Endothelial cell of umbilical vein (primary cell): ENCODE data around the gene KLC1. TPM values are rescaled to one million over a fixed set of nuclear protein-coding genes. Genes with fewer than 3 reads are reported as not detected.

Source experiments
- BruUV-seq: library from RNA; stranded (reverse); fragments of 400-500 nt; replicated peaks from 2 replicates; lab custom pipeline; 2021; lab: Mats Ljungman, UMichigan
- CTCF ChIA-PET: fragments of 300-600, 350-600 bp; sonication (Branson Sonifier 250); formaldehyde crosslinking; loops from one replicate; lab custom pipeline; 2021; ENCODE audit warnings: antibody characterized with exemption, inconsistent platforms; lab: Charles Lee
- POLR2A ChIA-PET: fragments of 300-600, 350-600 bp; sonication (Branson Sonifier 250); formaldehyde crosslinking; loops from one replicate; lab custom pipeline; 2021; ENCODE audit warnings: antibody characterized with exemption, inconsistent platforms; lab: Charles Lee
- DNase-seq: peaks from one replicate; pipeline ENCODE4 v3.0.0-alpha.2; 2011; ENCODE audit warnings: low read depth, low spot score
- FAIRE-seq: peaks from 2 replicates; lab custom pipeline; 2011; peaks lifted over from hg19 to GRCh38; lab: Jason Lieb, UNC
- H2AFZ ChIP-seq: 2 replicates; pipeline ENCODE4 v1.6.0; 2012; ENCODE audit warnings: low read depth, low read length, control low read depth, inconsistent platforms
- H3K27ac ChIP-seq: 2 replicates; pipeline ENCODE4 v1.5.1; 2011; ENCODE audit warnings: low read depth, mild to moderate bottlenecking, control low read depth, low read length, moderate library complexity; ENCODE audit not compliant: insufficient read depth
- H3K27me3 ChIP-seq, 2 experiments: 2 replicates each; pipeline versions ENCODE4 v1.6.0 to v1.6.1; 2011; ENCODE audit warnings: low read length in 2 of 2, mixed read lengths in 1 of 2; ENCODE audit not compliant: control insufficient read depth in 2 of 2, insufficient read depth in 2 of 2
- H3K36me3 ChIP-seq, 2 experiments: 2 replicates in 1 of 2; 3 replicates in 1 of 2; pipeline ENCODE4 v1.5.1; 2011; ENCODE audit warnings: low read length in 2 of 2, mild to moderate bottlenecking in 1 of 2, moderate library complexity in 1 of 2; ENCODE audit not compliant: control insufficient read depth in 2 of 2, insufficient read depth in 2 of 2; ENCODE audit errors: extremely low read depth in 1 of 2
- H3K4me1 ChIP-seq: 3 replicates; pipeline ENCODE4 v1.5.1; 2011; ENCODE audit warnings: mild to moderate bottlenecking, low read length; ENCODE audit not compliant: control insufficient read depth, insufficient read depth; ENCODE audit errors: extremely low read depth
- H3K4me2 ChIP-seq: 2 replicates; pipeline ENCODE4 v1.6.1; 2011; ENCODE audit warnings: low read length, control low read depth, mixed read lengths; ENCODE audit not compliant: insufficient read depth
- H3K4me3 ChIP-seq, 3 experiments: fragments of 200-600 bp in 1 of 3; sonication (generic), shearing (Covaris generic) in 1 of 3; replicated peaks in 1 of 3; 2 replicates each; pipeline ENCODE4 v1.5.1; 2011 to 2016; ENCODE audit warnings: control low read depth in 3 of 3, low read length in 3 of 3, mild to moderate bottlenecking in 2 of 3, inconsistent platforms in 1 of 3, low read depth in 1 of 3, moderate library complexity in 1 of 3; ENCODE audit not compliant: insufficient read depth in 1 of 3
- H3K79me2 ChIP-seq: 2 replicates; pipeline ENCODE4 v1.6.0; 2012; ENCODE audit warnings: low read length, inconsistent platforms; ENCODE audit not compliant: control insufficient read depth, insufficient read depth
- H3K9ac ChIP-seq: replicated peaks from 2 replicates; pipeline ENCODE3; 2011; ENCODE audit warnings: low read length, control low read depth; ENCODE audit not compliant: insufficient read depth; ENCODE audit errors: extremely low read depth
- H3K9me1 ChIP-seq: replicated peaks from 3 replicates; pipeline ENCODE4 v1.6.0; 2011; ENCODE audit warnings: mild to moderate bottlenecking, low read length; ENCODE audit not compliant: control insufficient read depth, insufficient read depth; ENCODE audit errors: extremely low read depth
- H3K9me3 ChIP-seq: replicated peaks from 2 replicates; pipeline ENCODE4 v1.5.1; 2012; ENCODE audit warnings: low read length, inconsistent platforms; ENCODE audit not compliant: control insufficient read depth, insufficient read depth
- H4K20me1 ChIP-seq: replicated peaks from 2 replicates; pipeline ENCODE3; 2011; ENCODE audit warnings: mild to moderate bottlenecking, low read length; ENCODE audit not compliant: control insufficient read depth, insufficient read depth; ENCODE audit errors: extremely low read depth
- CTCF ChIP-seq, 2 donors: IDR thresholded peaks; 1 replicate in 1 of 2; 2 replicates in 1 of 2; pipeline ENCODE4 v1.5.1; 2011; ENCODE audit warnings: low read length in 2 of 2, mild to moderate bottlenecking in 2 of 2, moderate library complexity in 2 of 2, control low read depth in 1 of 2, inconsistent platforms in 1 of 2, low read depth in 1 of 2; ENCODE audit not compliant: insufficient read depth in 1 of 2; ENCODE audit errors: extremely low read depth in 1 of 2
- EZH2 ChIP-seq: IDR thresholded peaks from 2 replicates; pipeline ENCODE4 v1.6.1; 2012; ENCODE audit warnings: borderline replicate concordance, low read depth, mild to moderate bottlenecking, moderate library complexity, low read length, inconsistent platforms; ENCODE audit not compliant: severe bottlenecking
- FOS ChIP-seq: IDR thresholded peaks from 2 replicates; pipeline ENCODE4 v1.6.1; 2011; ENCODE audit warnings: mild to moderate bottlenecking, low read length, moderate library complexity, borderline replicate concordance; ENCODE audit not compliant: insufficient read depth
- GATA2 ChIP-seq: IDR thresholded peaks from 2 replicates; pipeline ENCODE4 v1.7.0; 2011; ENCODE audit warnings: low read depth, mild to moderate bottlenecking, moderate library complexity, mixed read lengths, low read length; ENCODE audit not compliant: insufficient read length, insufficient read depth
- JUN ChIP-seq: IDR thresholded peaks from 2 replicates; pipeline ENCODE4 v1.6.1; 2011; ENCODE audit warnings: borderline replicate concordance, low read depth; ENCODE audit not compliant: insufficient read length, insufficient read depth
- MYC ChIP-seq: IDR thresholded peaks from one replicate; pipeline ENCODE4 v1.6.1; 2011; ENCODE audit warnings: mild to moderate bottlenecking, low read depth, low read length
- POLR2A ChIP-seq: IDR thresholded peaks from 2 replicates; pipeline ENCODE4 v1.6.1; 2012; ENCODE audit warnings: low read depth, mild to moderate bottlenecking, control low read depth, low read length
- POLR2AphosphoS5 ChIP-seq: IDR thresholded peaks from 2 replicates; pipeline ENCODE4 v1.6.1; 2012; ENCODE audit warnings: low read depth, mild to moderate bottlenecking, control low read depth, low read length, moderate library complexity; ENCODE audit not compliant: insufficient read depth
- dilution Hi-C: fragments of 300-500 bp; cut with MboI; formaldehyde crosslinking; loops from one replicate; pipeline ENCODE4 v1.15.0; 2019; ENCODE audit warnings: low sequenced_read_pairs; ENCODE audit not compliant: extremely low pct_ligation_motif_present
- intact Hi-C: fragments of 100-400 bp; cut with micrococcal nuclease; formaldehyde crosslinking; loops from one replicate; pipeline ENCODE4 v1.10.0; 2022
- polyA plus RNA-seq, 4 experiments: library from polyadenylated mRNA; depleted of rRNA in 3 of 4; stranded (reverse) in 3 of 4; unstranded in 1 of 4; fragments of >200 nt; gene quantifications; 2 replicates each; pipeline versions ENCODE4 v1.2.1 to v1.2.3, GENCODE V29; 2011 to 2012; ENCODE audit warnings: missing spikeins in 1 of 4
- total RNA-seq: library from RNA; stranded (reverse); gene quantifications from 2 replicates; pipeline ENCODE4 v1.2.3, GENCODE V29; 2021
- TF ChIP-seq, protein P1 (sequence below): IDR thresholded peaks from 2 replicates; pipeline ENCODE4 v1.6.1; 2011; ENCODE audit not compliant: insufficient read depth, insufficient read length

KLC1 gene
- total and polyA plus RNA-seq, 2 donors (not counting 3 experiments of a cell fraction or from before 2014, with no cell fraction given): 124 to 233 TPM

GRCh38 chr14:103705118-103705503 lies 76.1 kb downstream of the KLC1 start:
- H3K27me3 ChIP-seq: no peaks in the 10 kb centered on the region
- H3K4me3 ChIP-seq: no peak overlapping the region
- BruUV-seq: no TSS peak
- peaks cover 35% of the 10 kb centered on the region for H3K4me1 ChIP-seq
- ChIA-PET CTCF (interaction anchor here (0.8 to 3.1 kb wide), 6 partner anchors 10 to 209 kb away, joined by 3 to 10 read pairs (median 4); partner anchors contain the start of genes XRCC3 and ZFYVE21), POLR2A (no interaction called here)
- H3K4me2 ChIP-seq: peak overlapping the region; percentile 23
- dilution Hi-C loops: no loop called here
- no peaks in the 10 kb centered on the region for H3K9me1 ChIP-seq
- peak overlapping the region; percentile 27 for H3K9ac ChIP-seq
- peak; percentile 86 for DNase-seq
- peak; percentile 92 for FAIRE-seq
- peak overlapping the region; percentile 77 for H3K27ac ChIP-seq
- intact Hi-C loops: loop anchor here (1.0 kb wide), 1 partner anchor 10 kb away; the partner anchor contains the start of genes XRCC3 and ZFYVE21
- no peaks in the 10 kb centered on the region for H3K79me2 ChIP-seq
- peaks cover 0 to 16% of the 10 kb centered on the region in 2 experiments for H3K36me3 ChIP-seq
- no peaks in the 10 kb centered on the region for H4K20me1 ChIP-seq
- H2AFZ ChIP-seq: no peak overlapping the region
- H3K9me3 ChIP-seq: no peaks in the 10 kb centered on the region
- TF ChIP-seq, protein P1, sequence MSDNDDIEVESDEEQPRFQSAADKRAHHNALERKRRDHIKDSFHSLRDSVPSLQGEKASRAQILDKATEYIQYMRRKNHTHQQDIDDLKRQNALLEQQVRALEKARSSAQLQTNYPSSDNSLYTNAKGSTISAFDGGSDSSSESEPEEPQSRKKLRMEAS: peak; percentile 8
- TF ChIP-seq POLR2AphosphoS5: no peak

DNA sequence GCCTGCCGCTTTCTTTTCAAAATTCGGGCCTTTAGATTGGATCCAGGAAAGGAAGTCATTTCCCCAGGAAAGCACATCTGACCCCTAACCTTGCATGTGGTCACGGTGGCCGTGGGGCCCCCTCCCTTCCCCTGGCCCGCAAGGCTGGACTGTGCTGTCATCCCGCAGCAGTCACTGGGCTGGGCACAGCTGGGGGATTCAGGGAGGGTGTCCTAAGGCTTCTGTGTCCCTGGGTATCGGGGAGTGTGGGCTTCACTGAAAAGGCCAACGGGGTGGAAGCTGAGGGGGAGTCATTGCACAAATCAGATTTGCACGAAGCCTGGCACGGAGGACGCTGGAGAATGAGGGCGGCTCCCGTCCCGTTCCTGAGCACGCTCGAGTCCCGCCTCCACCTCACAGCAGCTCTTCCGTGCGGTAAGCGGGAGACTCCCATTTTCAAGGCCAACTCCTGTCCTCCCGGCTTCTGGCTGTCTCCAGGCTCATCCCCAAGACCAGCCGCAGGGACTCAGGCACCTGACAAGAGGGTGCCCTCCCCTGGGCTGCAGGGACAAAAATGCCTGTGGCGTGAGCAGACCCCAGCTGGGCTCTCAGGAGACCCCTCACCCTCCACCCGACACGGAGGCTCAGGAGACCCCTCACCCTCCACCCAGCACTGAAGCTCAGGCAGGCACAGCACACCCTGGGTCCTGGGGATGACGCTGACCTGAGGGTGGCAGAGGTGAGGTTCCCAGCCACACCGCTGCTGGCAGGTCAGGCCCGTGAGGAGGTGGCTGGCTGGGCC lies 76.7 kb downstream of the KLC1 start:
- no peak overlapping the region for H2AFZ ChIP-seq
- no peaks in the 10 kb centered on the region for H3K9me3 ChIP-seq
- H3K79me2 ChIP-seq: no peaks in the 10 kb centered on the region
- ChIA-PET CTCF (interaction anchor here (1.0 to 3.1 kb wide), 6 partner anchors 9 to 195 kb away, joined by 3 to 10 read pairs (median 4); partner anchors contain the start of genes XRCC3 and ZFYVE21), POLR2A (no interaction called here)
- DNase-seq (no peak), FAIRE-seq (no peak)
- no TSS peak for BruUV-seq
- H3K4me3 ChIP-seq: no peak overlapping the region
- H4K20me1 ChIP-seq: no peaks in the 10 kb centered on the region
- no peak overlapping the region for H3K4me2 ChIP-seq
- H3K4me1 ChIP-seq: peaks cover 36% of the 10 kb centered on the region
- intact Hi-C loops: loop anchor here (1.0 kb wide), 1 partner anchor 10 kb away; the partner anchor contains the start of genes XRCC3 and ZFYVE21
- H3K9ac ChIP-seq: peak overlapping the region; percentile 19
- no peaks in the 10 kb centered on the region for H3K27me3 ChIP-seq
- no peak for TF ChIP-seq CTCF (IDR thresholded peaks at IDR 0.05; ENCODE audit: extremely low read depth in 1 of 2, insufficient read depth in 1 of 2, low read depth in 1 of 2, low read length in 2 of 2)
- TF ChIP-seq, protein P1: no peak
- no peak for TF ChIP-seq MYC
- peak; percentile 61 for TF ChIP-seq POLR2A
- TF ChIP-seq JUN: no peak
- peak; percentile 35 for TF ChIP-seq FOS
- TF ChIP-seq EZH2: no peak
- no peak for TF ChIP-seq GATA2
- peak; percentile 34 for TF ChIP-seq POLR2AphosphoS5
- H3K9me1 ChIP-seq: no peaks in the 10 kb centered on the region
- peaks cover 0 to 12% of the 10 kb centered on the region in 2 experiments for H3K36me3 ChIP-seq
- peak overlapping the region; percentile 77 for H3K27ac ChIP-seq
- dilution Hi-C loops: no loop called here
